GM12892 (cell line): Measurements from ENCODE around the gene CCT3. TPM values are rescaled to one million over a fixed set of nuclear protein-coding genes. Genes with fewer than 3 reads are reported as not detected.
A peak's percentile ranks its signal among the peaks of the same experiment; 100 is the strongest.

ENCODE experiments used
- DNase-seq: peaks from one replicate; pipeline ENCODE4 v3.0.0; 2011; ENCODE audit not compliant: insufficient read length
- FAIRE-seq: peaks from 2 replicates; lab custom pipeline; 2011; peaks lifted over from hg19 to GRCh38; lab: Jason Lieb, UNC
- POLR2A ChIP-seq: IDR thresholded peaks from 2 replicates; pipeline ENCODE4 v1.6.1; 2011; ENCODE audit warnings: low read depth, low read length, control low read depth
- POLR2AphosphoS5 ChIP-seq: IDR thresholded peaks from 2 replicates; pipeline ENCODE4 v1.6.1; 2011; ENCODE audit warnings: low read depth, low read length, control low read depth
- TAF1 ChIP-seq: IDR thresholded peaks from 2 replicates; pipeline ENCODE4 v1.6.1; 2011; ENCODE audit warnings: low read depth, mild to moderate bottlenecking, control low read depth, low read length, borderline replicate concordance
- polyA plus RNA-seq: library from polyadenylated mRNA; unstranded; fragments of >200 nt; gene quantifications from one replicate; pipeline ENCODE4 v1.2.1, GENCODE V29; 2012; ENCODE audit warnings: missing spikeins, inconsistent platforms; ENCODE audit not compliant: missing spikeins

CCT3 gene
- polyA plus RNA-seq, result 252 TPM

GRCh38 chr1:156338180-156338976 lies at the start of gene CCT3, which contains the start of gene TSACC:
TSS of gene CCT3 (minus strand) at chr1:156338292. CDS start at chr1:156338184, 108 bp downstream.
TSS of gene TSACC (plus strand) at chr1:156338526. CDS start at chr1:156339758, 1,232 bp downstream.
- peak; percentile 91 for DNase-seq
- TF ChIP-seq POLR2AphosphoS5 (peak; percentile 96), POLR2A (peak; percentile 94), TAF1 (peak; percentile 88)
- peak; percentile 99 for FAIRE-seq

DNA sequence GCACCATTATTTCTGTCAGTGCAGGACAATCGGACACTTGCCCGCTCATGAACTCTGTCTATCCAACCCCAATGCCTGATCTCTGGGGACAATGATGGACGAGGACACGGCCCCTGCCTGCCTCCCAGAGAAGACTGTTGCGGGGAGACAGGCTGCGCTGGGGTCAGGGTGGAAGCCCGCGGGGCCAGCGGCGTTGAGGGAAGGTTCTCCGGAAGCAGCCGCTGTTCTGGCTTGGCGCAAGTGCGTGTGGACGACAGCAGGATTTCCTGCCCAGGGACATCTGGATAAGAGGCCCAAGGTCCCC lies 49.7 kb upstream of the CCT3 start:
- FAIRE-seq (no peak), DNase-seq (no peak)
- no peak for TF ChIP-seq TAF1
- TF ChIP-seq POLR2AphosphoS5, result no peak
- TF ChIP-seq POLR2A, result no peak

GRCh38 chr1:156386949-156387869 lies 49.1 kb upstream of the CCT3 start:
- TF ChIP-seq POLR2A (no peak), TAF1 (no peak), POLR2AphosphoS5 (no peak)
- FAIRE-seq (no peak), DNase-seq (no peak)

- FAIRE-seq, result no peak
These were observed 48.2 kb upstream of the CCT3 start for GRCh38 chr1:156386134-156386901.

DNA sequence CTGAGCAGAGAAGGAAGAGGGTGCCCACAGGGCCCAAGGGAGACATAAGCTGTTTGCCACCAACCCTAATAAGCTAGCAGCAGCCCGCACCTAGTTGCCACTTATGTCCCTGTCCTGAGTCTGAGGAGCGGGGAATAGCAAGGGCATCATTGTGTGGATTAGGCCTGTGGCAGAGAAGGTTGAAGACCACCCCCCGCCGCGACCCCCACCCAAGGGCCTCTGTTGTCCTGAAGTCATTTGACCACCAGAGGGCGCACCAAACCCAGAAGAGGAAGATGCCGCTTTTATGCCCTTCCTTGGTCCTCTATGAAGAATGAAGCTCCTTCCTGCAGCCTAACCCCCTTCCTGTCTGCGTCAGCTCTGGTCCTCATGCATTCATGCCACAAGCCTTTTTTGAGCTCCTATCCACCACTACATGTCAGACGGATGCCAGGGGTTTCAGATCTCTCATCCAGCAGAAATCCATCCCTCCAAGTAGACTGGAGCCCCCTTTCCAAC lies 47.5 kb upstream of the CCT3 start:
- TF ChIP-seq POLR2AphosphoS5 (no peak), TAF1 (no peak), POLR2A (no peak)
- DNase-seq (peak; percentile 52), FAIRE-seq (peak; percentile 82)

More at GRCh38 chr1:156386134-156386901, 48.2 kb upstream of the CCT3 start:
- TF ChIP-seq POLR2AphosphoS5 (no peak), TAF1 (no peak), POLR2A (no peak)
- DNase-seq, result no peak

GRCh38 chr1:156384658-156385057 lies 46.6 kb upstream of the CCT3 start:
- TF ChIP-seq POLR2A (no peak), TAF1 (no peak), POLR2AphosphoS5 (no peak)
- no peak for FAIRE-seq
- DNase-seq, result no peak

- DNase-seq (no peak), FAIRE-seq (no peak)
- TF ChIP-seq POLR2AphosphoS5 (no peak), POLR2A (no peak), TAF1 (no peak)
These were observed 45.9 kb upstream of the CCT3 start for GRCh38 chr1:156384007-156384406.

DNA sequence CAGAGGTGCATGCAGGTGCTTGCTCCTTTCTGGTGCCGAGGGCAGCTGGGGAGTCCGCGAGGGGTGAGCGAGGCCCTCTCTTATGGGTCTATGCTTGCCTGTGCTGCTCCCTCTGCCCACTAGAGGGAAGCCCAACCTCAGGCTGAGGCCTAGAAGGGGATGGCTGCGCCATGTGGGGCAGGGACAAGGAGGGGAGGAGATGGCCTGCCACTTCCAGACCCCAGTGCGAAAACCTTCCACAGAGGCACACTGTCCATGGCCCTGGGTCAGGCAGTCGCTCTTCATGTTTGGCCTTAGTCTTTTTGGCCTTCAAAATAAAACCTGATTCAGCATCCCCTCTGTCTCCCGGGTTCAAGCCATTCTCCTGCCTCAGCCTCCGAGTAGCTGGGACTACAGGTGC lies 44.9 kb upstream of the CCT3 start:
- DNase-seq (peak; percentile 83), FAIRE-seq (peak; percentile 51)
- TF ChIP-seq POLR2AphosphoS5, result no peak
- TF ChIP-seq TAF1, result no peak
- TF ChIP-seq POLR2A, result no peak

GRCh38 chr1:156382561-156382960 lies 44.5 kb upstream of the CCT3 start:
- FAIRE-seq, result no peak
- no peak for TF ChIP-seq TAF1
- TF ChIP-seq POLR2AphosphoS5, result no peak
- TF ChIP-seq POLR2A, result no peak
- no peak for DNase-seq

DNA sequence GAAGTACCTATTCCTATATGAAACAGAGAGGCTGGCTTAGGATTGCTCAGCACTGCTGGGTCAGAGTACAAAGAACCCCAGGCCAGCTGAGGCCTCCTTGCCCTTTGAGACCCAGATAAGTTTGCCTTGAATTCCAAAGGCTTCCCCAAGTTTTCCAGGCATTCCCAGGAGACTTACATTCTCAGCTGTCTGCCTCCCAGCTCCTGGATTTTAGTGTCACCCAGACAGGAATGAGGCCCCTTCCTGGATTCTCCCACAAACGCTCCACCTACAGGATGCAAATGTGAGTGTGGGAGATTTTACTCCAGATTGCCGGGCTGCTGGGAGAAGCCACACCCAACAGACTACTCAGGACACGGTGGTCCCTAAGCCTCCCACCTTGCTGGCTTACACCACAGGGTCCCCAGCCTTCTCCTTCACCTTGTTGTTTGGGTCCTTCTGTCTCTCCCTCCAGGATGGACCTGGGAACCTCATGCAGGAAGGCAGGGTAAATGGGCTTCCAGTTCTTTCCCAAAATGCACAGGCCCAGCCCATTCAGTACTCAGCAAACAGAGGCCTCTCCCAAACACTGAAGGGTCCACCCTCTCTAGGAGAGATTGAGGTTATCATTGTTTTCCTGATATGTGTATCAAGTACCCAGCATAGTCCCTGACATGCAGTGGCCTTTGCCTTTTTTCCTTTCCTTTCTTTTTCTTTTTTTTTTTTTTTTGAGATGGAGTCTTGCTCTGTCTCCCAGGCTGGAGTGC lies 41.5 kb upstream of the CCT3 start:
- no peak for TF ChIP-seq TAF1
- TF ChIP-seq POLR2AphosphoS5, result no peak
- TF ChIP-seq POLR2A, result no peak
- FAIRE-seq, result no peak
- no peak for DNase-seq
